ENCODE results near the gene TCF23.

GRCh38 chr2:27117995-27118524 is 30.7 kb upstream of the TCF23 start:
- TF ChIP-seq CTCF (conservative IDR thresholded peaks at IDR 0.05; ENCODE audit: low read length) (no peak), EZH2phosphoT487 (IDR thresholded peaks at IDR 0.05; ENCODE audit: borderline replicate concordance) (no peak)

Data from Loucy (cell line).